SK-N-DZ (cell line): ENCODE data around the gene TJP1.
A peak's percentile ranks its signal among the peaks of the same experiment; 100 is the strongest.
"Not testable (repeated sequence)": the region's sequence is repeated elsewhere in the genome, so short reads cannot be mapped to it uniquely, and the experiment has no call there.

Experiments
- DNase-seq: peaks from one replicate; pipeline ENCODE4 v3.0.0-alpha.2; 2015; ENCODE audit warnings: low spot score

The TJP1 gene

GRCh38 chr15:29708519-29708918 is 113.7 kb downstream of the TJP1 start:
- no peak for DNase-seq

DNA sequence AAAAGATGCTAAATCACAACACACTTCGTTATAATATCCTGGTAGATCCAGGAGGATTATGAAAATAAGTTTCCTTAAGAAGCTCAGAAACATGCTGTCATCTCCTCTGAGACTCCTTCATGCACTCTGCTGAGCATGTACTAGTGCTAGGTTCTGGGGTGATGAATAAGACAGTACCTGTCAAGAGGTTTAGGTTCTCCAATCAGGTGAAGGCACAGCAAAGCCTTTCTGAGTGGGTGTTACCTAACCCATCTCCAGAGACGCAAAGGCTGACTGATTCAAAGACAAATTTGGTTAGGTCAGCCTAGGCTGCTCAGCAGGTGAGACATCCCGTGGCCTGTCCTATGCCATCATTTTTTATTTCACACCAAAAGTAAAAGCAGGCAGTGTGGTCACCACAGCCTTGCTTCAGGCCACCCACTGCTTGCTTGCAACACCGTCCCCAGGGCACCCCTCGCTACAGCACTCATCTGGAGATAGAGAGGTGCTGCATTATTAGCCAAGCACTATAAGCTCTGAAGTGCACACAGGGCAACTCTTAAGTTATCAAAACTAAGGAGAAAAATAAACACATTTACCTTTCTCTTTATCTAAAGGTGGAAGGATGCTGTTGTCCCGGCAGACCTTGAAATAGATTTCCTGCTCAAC is 117.2 kb downstream of the TJP1 start:
- DNase-seq, result no peak

- DNase-seq, result no peak
These were observed 121.1 kb downstream of the TJP1 start for GRCh38 chr15:29701151-29701550.

- DNase-seq, result no peak
These were observed 122.0 kb downstream of the TJP1 start for GRCh38 chr15:29700296-29700695.

- DNase-seq, result no peak
These were observed 122.5 kb downstream of the TJP1 start for GRCh38 chr15:29699791-29700190.

DNA sequence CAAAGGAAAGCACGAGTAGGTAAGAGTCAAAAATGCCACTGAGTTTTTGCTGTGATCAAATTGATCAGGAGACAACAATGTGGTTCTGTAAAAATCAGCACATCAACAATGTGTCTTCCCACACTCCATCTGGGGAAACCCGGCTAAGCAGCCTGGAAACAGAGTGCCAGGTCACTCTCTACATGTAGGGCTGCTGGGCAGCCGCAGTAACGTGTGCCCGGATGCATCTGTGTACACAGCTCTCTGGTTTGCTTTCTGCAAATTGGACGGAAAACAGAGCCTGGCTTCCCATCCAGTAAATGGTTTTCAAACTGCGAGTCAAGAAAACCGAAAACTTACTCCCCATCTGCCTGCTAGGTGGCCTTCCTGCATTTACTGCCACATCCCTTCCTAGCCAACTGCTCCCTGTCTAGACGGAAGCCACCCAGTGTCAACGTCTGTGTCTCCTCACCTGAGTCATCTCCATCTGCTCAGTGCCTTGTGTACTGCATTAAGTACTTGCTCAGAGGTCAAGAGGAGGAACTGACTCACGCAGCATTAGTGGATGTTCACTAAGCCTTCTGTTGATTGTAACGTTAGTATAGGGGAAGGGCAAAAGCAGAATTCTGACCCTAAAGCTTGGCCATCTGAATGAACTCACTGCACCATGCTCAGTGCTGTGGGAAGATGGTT is 124.1 kb downstream of the TJP1 start:
- no peak for DNase-seq

GRCh38 chr15:29696950-29697738 is 125.1 kb downstream of the TJP1 start:
- no peak for DNase-seq

- not testable (repeated sequence) for DNase-seq
These were observed 125.8 kb downstream of the TJP1 start for GRCh38 chr15:29696506-29696905.

DNA sequence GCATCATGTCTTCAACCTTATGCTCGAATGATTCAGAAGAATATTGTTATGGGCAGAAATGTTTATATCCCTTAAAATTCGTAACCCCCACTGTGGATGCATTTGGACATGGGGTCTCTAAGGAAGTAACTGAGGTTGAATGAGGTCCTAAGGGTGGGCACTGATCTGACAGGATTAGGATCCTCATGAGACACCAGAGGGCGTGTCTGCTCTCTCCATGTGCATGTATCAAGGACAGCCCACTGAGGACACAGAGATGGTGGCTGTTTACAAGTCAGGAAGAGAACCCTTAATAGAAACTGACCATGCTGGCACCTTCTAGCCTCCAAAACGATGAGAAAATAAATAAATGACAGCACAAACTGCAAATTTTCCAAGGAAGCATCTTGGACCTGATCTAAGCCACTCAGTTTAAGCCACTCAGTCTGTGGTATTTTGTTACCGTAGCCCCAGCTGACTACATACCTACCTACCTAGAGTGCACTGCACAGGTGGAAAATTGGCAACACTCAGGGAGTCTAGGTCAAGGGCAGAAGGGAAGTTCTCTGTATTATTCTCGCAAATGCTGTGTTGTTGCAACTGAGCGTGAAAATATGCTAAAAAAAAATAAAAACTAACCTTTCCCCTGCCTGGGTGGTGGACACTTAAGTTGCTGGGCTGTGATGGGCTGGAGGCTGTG is 126.6 kb downstream of the TJP1 start:
- DNase-seq, result no peak

- DNase-seq, result no peak
These were observed 129.0 kb downstream of the TJP1 start for GRCh38 chr15:29693225-29693624.

DNA sequence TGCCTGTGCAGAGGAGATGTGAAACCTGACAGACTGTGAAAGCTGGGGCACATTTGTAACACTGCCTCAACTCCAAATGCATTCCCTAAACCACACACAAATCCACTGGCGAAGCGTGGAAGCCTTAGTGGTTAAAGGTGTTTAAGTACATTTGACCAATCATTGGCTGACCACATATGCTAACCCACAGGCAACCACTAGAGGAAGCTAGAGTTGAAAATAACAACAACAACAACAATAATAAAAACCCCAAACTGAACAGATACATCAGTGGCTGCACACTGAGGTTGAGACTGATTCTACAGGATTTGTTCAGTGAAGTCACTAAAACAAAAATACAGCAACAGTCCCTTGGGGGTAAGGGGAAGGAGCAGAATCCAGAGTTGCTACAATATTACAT is 129.7 kb downstream of the TJP1 start:
- DNase-seq, result no peak

DNA sequence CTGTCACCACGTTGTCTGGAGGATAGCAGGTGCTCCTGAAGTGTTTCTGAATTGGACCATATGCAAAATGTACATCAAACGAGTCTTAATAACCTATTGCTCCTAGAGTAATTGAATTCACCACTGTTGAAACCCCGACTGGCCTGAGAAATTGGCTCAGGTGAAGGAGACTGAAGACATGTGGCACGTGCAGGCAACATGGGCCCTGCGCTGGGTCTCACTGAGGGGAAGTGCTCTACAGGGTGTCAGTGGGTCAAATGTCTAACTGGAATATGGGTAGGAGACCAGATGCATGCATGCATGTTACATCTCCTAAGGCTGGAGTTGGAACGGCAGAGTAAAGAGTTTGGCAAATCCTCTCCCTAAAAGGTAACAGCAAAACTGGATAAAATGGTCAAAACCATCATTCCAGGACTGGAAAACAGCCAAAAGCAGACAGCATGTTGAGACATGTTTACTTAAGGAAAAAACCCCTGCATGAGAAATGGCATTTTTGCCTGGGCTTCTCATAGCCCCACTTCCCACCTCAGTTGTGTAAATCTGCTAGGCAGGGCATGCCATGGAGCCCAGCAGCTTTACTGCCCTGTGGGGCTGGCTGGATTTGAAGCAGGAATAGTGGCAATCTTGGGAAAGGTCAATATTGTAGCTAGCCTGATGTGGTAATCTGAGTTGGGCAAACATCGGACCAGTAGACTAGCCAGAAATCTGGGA is 131.3 kb downstream of the TJP1 start:
- DNase-seq, result no peak

DNA sequence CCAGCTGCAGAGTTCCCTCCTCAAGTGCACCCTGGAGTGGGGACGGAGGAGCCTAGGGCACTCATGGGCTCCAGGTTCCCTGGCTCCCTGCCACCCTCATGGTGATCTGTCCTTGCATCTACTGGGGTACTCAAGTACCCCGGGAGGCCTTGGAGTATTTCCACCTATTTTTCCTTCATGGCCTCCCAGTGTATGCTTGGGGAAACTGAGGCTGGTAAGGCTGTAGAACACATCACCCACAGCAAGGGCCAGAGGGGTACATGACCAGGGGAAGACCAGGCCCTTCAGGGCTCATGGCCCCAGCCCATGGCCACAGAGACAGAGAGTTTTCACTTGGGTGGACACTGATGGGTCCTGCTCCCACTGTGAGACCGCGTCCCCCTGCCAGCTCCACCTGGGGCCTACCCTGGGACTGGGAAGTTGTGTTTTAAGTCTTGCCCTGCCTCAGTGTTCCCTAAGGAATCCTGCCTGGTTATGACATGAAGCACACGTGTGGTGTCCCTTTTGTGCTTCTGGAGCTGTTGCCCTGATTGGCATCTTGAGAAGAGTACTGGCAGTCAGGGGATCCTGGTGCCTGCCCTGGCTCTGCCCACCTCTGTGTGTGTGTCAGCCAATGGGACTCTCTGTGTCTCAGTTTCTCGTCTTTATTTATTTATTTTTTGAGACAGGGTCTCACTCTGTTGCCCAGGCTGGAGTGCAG is 132.8 kb downstream of the TJP1 start:
- no peak for DNase-seq

DNA sequence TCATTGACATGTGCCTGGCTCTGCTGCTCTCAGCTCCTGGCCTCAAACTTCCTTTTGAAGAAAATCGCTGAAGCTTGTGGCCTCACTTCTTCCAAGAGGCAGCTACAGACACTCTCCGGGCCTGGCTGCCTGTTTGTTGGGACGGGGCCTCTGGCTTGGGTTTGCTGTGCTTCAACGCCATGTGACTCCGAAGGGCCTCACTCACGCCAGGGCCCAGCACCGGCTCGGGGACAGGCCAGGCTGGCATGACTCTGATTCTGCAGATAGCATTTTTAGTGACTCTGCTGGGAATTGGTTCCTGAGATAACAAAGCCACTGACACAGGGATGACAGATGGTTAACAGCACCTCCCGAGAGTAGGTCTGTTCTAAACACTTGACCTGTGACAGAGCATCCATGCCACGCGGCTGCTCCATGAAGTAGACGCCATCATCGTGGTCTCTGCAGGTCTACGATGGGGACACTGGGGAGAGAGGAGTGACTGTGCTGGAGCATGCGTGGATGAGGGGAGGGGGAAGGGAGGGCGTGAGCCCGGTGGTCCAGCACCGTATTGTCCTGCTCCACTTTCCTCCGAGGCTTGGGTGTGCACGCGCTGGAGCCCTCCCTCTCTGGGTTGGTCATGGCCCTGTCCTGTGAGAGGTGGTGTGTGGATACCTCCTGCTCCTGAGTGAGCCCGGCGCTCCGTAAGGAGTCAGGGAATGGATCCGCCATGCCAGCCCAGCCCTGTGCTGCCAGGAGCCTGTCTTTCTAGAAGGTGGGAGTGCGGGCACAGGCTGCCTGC is 133.6 kb downstream of the TJP1 start:
- DNase-seq, result peak; percentile 66

DNA sequence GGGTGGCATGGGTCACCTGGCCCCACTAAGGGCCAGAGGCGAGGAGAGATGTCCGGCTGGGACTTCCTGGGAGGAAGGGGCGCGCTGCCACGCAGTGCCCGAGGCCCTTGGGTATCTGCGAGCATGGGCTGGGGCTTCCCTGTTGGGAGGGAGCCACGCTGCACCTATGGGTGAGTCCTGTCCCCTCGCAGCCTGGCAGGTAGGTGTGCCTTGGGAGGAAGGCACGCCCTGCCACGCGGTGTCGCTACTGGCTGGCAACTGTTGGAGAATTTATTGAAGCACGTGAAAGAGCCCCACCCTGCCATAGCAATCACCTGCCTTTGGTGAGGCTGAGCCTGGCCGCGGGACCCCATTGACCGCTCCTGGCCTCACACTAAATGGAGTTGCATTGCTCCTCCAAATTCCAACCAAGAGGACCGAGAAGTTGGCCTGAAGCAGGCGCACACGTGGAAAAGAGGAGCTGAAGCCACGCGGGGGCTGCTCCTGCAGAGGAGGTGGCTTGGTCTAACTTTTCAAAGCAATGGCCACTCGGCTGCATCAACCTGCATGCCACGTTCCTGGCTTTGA is 134.2 kb downstream of the TJP1 start:
- DNase-seq, result no peak

GRCh38 chr15:29687204-29687815 is 135.0 kb downstream of the TJP1 start:
- DNase-seq, result no peak

GRCh38 chr15:29686445-29687203 is 135.6 kb downstream of the TJP1 start:
- no peak for DNase-seq

- DNase-seq, result no peak
These were observed 136.2 kb downstream of the TJP1 start for GRCh38 chr15:29686079-29686425.
